Fibroblast of peridontal ligament (primary cell): ENCODE results near the gene RAVER1.
"Not testable (repeated sequence)": the region's sequence is repeated elsewhere in the genome, so short reads cannot be mapped to it uniquely, and the experiment has no call there.

Experiments used
- DNase-seq: peaks from one replicate; pipeline ENCODE4 v3.0.0-alpha.2; 2010; ENCODE audit errors: extremely low read depth

The RAVER1 gene, protein sequence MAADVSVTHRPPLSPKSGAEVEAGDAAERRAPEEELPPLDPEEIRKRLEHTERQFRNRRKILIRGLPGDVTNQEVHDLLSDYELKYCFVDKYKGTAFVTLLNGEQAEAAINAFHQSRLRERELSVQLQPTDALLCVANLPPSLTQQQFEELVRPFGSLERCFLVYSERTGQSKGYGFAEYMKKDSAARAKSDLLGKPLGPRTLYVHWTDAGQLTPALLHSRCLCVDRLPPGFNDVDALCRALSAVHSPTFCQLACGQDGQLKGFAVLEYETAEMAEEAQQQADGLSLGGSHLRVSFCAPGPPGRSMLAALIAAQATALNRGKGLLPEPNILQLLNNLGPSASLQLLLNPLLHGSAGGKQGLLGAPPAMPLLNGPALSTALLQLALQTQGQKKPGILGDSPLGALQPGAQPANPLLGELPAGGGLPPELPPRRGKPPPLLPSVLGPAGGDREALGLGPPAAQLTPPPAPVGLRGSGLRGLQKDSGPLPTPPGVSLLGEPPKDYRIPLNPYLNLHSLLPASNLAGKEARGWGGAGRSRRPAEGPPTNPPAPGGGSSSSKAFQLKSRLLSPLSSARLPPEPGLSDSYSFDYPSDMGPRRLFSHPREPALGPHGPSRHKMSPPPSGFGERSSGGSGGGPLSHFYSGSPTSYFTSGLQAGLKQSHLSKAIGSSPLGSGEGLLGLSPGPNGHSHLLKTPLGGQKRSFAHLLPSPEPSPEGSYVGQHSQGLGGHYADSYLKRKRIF

DNA sequence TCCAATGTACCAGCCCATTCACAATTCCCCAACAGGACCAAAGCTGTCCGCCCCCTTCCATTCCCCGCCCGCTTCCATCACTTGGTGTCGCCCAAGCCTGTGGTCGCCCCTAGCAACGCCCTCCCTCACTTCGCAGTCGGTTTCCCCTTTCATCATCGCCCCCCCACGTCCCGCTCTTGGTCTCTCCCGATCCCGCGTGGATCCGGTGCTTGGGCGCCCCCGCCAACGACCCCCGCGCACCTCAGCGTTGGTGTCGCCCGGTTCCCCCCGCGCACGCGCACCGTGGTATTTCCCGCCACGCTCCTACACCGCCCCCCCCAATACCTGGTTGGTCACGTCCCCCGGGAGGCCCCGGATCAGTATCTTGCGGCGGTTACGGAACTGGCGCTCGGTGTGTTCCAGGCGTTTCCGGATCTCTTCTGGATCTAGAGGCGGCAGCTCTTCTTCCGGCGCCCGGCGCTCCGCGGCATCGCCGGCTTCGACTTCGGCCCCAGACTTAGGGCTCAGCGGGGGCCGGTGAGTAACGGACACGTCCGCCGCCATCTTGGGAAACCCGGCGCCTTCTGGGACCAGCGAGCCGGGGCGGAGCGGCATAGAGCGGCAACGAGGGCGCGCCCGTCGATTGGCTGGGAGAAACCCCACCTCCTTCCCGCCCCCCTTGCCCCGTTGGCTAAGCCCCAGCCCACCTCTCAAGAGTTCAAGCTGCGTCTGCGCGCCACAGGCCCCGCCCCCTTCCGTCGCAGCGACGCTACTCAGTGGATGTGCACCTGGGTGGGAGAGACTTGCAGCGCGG lies at the start of gene RAVER1:
RAVER1 (minus strand) TSS at position 565 of the 793 bp plus-strand sequence; CDS start at position 543, 22 bp downstream.
- DNase-seq = peak; percentile 94

DNA sequence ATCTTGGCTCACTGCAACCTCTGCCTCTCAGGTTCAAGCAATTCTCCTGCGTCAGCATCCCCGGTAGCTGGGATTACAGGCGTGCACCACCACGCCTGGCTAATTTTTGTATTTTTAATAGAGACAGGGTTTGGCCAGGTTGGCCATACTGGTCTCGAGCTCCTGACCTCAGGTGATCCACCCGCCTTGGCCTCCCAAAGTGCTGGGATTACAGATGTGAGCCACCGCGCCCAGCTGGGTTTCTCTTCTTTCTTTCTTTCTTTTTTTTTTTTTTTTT lies 49.8 kb upstream of the RAVER1 start:
- not testable (repeated sequence) for DNase-seq

DNA sequence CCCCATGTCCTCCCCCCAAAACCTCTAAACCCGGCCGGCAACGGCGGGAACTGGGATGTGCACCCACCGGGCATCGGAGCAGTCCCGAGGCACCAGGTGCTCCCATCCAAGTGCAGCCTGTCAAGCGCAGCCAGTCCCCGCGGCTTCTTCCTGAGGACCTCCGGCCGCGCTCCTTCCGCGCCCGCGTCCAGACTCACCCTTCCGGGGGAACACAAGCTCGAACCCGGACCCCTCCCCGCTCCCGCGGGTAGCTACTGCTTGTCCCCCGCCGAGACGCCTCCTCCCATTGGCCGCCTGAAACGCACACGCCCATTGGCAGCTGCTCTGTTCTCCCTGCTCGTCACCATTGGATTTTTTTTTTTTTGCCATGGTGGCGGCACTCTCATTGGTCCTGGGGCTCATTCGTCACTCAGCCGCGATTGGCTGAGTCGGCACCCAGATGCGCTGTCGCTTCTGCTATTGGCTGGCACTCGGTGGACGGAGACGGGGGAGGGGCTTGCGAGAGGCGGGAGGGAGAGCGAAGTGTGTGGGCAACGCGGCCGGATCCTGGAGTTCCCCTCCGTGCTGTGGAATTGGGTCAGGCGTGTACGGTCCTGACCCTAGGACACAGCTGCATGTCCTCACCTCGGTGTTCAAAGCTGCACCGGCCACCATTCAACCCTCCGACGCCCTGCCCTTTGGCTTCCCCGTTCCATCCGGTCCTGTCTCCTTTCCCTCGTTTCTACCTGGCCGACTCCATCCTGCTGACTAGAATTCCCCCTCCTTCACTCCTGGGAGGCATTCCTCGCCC lies 47.2 kb upstream of the RAVER1 start, which contains the start of gene TYK2:
TYK2 (minus strand) TSS at position 260 of the 790 bp plus-strand sequence. CDS start 2,166 bp downstream, outside the sequence.
- DNase-seq = peak; percentile 98

DNA sequence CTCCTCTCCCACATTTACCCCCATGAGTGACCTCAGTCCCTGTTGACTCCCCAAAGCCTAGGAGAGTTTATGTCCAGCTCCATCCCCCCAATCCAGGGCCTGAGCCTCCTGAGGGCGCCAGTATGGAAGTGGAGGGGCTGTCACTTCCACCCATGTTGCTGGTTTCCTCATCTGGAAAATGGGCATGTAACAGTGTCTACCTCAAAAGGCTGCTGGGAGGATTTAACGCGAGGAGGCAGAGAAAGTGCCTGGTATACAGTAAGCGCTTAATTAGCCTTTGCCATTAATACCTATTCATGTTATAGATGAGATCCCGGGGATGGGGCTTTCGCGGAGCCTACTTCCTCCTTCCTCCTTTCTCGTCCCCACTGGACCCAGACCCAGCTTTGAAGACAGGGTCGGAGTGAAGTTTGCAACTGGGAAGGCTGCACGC lies 46.6 kb upstream of the RAVER1 start:
- no peak for DNase-seq

DNA sequence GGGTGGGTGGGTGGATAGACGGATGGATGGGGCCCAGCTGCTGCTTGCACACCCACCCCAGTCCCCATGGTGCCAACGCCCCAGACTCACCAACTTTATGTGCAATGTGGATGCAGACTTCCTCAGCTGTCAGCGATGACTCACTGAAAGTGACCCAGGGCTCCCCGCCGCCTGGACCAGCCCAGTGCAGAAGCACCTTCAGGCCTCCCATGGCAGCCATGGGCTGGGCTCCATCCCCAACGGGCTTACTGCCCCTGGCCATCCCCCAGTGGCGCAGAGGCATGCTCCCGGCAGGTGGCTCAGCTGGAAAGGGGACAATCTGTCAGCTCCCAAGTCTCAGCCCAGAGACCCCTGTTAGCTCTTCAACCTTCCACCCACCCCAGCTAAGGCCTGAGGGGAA lies 44.8 kb upstream of the RAVER1 start:
- DNase-seq = no peak

DNA sequence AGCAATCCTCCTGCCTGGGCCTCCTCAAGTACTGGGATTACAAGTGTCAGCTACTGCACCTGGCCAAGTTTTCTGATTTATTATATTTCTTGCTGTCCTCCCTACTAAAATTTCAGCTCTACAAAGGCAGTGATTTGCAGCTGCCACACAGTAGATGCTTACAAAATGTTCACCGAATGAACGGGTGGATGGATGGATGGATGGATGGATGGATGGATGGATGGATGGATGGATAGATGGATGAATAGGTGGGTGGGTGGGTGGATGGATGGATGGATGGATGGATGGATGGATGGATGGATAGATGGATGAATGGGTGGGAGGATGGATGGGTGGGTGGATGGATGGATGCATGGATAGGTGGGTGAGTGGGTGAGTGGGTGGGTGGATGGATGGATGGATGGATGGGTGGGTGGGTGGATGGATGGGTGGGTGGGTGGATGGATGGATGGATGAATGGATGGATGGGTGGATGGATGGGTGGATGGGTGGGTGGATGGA lies 43.9 kb upstream of the RAVER1 start:
- not testable (repeated sequence) for DNase-seq

DNA sequence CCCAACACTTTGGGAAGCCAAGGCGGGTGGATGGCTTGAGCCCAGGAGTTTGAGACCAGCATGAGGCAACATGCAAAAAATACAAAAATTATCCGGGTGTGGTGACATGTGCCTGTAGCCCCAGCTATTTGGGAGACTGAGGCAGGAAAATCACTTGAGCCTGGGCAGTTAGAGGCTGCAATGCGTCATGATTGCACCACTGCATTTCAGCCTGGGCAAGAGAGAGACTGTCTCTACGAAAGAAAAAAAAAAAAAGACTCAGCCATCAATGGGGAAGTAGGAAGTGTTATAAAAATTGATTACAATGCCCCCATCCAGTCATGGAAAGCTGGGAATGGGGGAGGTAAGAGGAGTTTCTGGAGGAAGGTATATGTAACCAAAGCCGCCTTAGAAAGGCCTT lies 41.6 kb upstream of the RAVER1 start:
- no peak for DNase-seq

DNA sequence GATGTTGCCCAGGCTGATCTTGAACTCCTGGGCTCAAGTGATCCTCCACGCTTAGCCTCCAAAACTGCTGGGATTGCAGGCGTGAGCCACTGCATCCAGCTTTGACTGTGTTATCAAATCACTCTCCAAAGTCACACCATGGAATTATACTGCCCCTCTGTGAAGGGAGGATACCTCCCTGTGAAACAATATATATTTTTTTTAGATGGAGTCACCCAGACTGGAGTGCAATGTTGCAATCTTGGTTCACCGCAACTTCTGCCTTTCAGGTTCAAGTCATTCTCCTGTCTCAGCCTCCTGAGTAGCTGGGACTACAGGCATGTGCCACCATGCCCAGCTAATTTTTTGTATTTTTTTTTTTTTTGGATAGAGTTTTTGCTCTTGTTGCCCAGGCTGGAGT lies 39.4 kb upstream of the RAVER1 start:
- DNase-seq = no peak

DNA sequence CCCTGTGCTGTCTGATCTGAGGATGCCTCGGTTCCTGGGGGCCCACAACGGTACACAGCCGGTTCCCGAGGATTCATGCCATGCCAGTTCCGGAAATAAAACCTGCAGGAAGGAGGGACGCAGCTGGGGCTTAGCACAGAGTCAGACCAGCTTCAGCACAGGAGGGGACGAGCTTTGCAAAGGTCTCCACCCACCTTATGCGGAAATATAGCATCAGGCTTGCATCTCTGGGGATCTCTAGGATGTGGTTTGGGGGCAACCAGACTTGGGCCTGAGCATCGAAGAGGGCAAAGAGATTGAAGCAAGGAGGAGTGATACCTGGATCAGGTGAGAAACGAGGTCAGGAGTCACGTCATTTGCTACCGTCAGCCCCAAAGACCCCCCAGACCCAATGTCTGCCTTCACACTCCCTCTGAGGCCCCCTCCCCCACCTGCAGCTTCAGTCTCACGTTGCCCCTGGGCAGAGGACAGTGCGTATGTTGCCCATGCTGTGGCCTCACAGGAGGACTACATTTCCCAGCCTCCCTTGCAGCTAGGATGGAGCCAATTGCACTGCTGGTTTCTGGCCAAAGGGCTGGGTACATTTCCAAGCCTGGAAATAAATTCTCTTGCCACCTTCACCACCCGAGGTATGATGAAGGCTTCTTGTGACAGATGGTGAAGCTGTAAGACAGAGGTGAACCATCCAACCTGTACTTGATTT lies 34.9 kb upstream of the RAVER1 start:
- DNase-seq = no peak

DNA sequence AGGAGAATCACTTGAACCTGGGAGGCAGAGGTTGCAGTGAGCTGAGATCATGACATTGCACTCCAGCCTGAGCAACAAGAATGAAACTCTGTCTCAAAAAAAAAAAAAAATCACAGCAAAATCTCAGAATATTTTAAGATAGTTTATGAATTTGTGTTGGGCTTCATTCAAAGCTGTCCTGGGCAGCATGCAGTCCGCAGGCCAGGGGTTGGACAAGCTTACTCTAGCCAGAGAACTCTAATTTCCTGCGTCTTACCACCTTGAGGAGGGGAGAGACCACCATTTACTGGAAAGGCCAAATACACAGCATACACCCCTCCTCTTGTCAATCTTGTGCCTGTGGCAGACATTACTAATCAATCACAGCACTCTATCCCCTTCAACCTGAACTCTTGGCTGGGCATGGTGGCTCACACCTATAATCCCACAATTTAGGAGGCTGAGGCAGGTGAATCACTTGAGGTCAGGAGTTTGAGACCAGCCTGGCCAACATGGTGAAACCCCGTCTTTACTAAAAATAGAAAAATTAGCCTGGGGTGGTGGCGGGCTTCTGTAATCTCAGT lies 33.7 kb upstream of the RAVER1 start:
- not testable (repeated sequence) for DNase-seq

DNA sequence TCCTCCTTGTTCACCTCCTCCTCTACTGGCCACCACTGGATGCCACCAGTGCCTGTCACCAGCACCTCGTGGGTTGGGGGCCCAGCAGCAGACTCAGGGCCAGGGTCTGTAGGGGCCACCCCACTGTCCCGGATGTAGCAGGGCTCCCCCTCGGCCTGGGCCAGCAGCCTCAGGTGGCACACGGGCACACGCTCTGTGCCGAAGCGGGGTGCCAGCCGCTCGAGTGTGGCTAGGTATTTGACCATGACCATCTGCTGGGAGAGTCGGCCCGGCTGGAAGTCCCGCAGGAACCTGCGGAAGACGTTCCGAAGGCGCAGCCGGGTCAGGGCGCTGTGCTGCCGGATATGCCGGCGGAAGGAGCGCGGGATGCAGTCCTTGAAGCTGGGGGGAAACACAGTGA lies 32.2 kb upstream of the RAVER1 start:
- no peak for DNase-seq

DNA sequence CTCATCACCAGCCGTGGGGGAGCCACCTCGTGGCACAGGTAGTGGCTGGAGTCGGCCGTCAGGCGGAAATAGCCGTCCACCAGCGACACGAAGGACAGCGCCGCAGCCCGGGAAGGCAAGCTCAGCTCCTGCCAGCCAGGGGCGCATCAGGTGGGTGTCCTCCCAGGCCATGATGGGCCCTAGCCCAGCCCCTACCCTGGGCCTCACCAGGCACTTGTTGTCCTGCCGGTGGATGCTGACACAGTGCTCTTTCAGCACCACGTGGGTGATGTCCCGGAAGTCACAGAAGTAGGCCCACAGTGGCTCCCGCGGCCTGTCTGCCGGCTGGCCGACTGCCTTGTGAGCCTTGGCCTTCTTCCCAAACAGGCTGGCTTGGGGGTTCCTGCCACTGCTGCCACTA lies 31.3 kb upstream of the RAVER1 start:
- no peak for DNase-seq

DNA sequence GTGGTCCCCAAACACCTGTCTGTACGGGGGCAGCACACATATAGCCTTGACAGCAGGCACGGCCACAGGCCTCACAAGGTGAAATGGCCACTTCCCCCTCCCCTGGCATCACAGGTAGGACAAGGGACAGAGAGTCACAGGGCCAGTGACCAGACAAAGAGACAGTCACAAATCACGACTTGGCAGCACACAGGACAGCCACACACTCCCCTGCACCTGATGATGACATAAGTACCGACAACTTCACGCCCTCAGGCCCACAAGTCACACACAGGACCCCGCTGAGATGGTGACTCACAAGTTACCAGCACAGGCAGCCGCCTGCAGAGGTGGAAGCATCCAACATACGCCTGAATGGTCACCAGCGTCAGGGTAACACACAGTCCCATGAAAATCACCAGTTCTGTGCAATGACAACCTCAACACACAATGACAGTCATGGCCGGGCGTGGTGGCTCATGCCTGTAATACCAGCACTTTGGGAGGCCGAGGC lies 30.5 kb upstream of the RAVER1 start:
- DNase-seq = no peak

DNA sequence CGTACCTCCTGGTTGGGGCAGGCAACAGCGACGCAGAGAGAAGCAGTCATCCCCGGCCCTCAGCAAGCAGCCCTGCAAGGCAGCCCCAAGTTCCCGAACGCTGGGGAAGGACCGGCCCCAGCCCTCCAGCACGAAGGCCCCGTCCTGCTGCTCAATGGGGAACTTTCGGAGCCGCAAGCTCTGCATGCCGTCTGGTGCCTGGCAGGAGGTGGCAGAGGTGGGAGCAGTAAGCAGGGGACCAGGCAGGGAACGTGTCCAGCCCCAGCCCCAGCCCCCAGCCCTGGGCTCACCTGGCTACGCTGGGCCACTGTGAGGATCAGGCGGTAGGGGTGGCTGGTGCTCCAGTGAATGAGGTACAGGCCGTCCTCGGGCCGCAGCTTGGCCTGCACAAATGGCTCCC lies 28.9 kb upstream of the RAVER1 start:
- no peak for DNase-seq

DNA sequence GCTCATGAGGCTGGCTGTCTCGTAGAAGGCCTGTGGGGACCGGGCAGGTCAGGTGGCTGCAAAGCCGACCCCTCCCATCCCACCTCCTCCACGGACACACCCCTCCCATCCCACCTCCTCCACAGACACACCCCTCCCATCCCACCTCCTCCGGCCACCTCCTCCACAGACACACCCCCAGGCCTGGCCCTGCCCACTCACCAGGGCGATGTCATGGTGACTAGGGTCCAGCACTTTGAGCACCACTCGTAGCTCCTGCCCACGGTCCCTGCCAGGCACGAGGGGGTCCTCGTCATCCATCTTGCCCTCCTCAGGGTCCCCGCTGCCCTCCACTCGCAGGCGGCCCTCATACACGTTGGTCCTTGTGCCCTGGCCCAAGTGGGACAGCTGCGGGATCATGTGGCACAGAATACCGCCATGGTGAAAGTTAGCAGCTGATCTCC lies 28.3 kb upstream of the RAVER1 start:
- no peak for DNase-seq

DNA sequence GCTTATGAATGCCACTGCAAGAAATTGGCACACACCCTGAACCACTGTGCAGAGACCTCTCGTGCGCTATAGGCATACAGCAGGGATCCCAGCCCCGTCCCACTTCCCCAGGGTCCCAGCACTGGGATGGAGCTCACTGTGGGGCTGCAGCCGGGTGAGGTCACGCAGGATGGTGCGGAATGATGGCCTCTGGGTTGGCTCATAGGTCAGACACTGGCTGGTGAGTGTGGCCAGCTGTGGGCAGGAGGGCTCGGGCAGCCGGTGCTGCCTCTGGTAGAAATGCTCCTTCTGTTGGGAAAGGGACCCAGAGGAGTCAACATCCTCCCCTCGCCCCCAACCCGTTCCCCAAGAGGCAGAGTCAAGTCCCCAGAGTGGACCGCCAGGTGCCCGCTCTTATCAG lies 23.1 kb upstream of the RAVER1 start:
- no peak for DNase-seq

DNA sequence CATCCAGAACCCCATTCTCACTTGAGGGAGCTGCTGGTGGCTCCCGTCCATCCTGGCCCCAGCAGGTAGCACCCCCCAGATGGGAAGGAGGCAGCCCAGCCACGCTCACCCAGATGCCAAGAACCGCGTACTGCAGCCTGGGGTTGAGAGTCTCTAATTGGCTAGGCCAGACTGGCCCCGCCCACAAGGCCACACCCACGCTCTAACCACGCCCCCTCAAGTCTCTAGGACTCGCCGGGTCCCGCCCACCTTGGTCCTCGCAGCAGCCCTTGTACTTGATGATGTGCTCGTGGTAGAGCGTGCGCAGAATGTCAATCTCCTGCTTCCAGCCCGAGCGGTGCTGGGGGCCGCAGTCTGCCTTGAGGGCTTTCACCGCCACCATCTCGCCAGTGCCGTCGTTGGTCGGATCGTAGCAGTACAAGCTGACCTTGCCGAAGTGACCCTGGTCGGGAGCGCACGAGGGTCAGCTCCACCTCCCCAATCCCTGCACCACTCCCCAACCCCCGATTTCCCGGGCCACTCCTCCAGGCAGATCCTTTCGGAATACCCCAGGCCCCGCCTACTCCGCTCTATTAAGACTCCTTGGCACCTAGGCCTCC lies 20.6 kb upstream of the RAVER1 start:
- DNase-seq = no peak

DNA sequence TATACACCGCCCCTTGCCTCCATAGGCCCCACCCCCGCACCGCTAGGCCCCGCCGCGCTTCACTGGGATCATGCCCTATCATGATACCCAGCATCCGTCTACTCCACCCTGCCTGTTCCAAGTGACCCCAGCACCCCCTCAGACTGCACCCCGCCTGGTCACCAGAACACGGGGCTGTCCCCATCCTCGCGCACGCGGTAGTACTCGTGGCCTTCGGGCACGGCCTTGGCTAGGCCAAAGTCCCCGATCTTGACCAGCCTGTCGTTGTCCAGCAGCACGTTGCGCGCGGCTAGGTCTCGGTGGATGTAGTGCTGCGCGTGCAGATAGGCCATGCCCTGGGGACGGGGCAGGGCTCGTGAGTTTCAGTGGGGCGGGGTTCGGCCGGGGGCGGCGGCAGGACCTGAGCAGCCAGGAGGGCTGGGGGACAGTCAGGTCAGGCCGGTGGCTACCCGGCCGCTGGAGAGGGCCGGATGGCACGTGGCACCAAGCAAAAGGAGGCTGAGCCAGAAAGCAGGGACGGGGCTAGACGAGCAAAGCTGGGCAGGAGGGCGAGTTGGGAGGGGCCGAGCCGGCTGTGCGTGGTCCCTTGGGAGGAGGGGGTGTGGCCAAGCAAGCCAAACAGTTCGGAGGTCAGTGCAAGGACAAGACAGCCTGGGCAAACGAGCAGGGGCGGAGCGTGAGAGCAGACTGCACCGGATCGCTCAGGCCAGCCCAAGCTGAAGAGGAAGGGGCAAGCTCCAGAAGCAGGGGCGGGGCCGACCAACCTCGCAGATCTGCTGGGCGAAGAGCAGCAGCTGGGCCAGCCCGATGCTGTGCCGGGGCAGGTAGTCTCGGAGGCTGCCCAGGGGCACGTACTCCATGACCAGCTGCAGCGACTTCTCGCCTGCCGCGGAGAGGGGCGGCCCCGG lies 19.7 kb upstream of the RAVER1 start:
- no peak for DNase-seq

DNA sequence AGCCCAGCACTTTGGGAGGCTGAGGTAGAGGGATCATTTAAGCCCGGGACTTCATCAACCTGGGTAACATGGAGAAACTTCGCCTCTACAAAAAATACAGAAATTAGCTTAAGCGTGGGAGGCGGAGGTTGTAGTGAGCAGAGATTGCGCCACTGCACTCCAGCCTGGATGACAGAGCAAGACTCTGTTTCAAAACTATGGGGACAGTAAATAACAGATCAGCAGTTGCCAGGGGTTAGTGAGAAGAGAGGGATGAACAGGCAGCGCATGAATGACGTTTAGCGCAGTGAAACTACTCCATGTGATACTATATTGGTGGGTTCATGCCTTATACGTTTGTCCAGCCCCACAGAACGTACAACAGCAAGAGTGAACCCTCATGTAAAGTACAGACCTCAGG lies 13.2 kb upstream of the RAVER1 start:
- DNase-seq = no peak
